ENCODE measurements around the gene THPO.

- TF ChIP-seq FOXA1 (IDR thresholded peaks at IDR 0.05) (no peak), NFRKB (IDR thresholded peaks at IDR 0.05) (no peak), SP1 (IDR thresholded peaks at IDR 0.05) (no peak), ELF4 (IDR thresholded peaks at IDR 0.05) (no peak), CTBP1 (IDR thresholded peaks at IDR 0.05; ENCODE audit: borderline replicate concordance) (no peak)
Observed at GRCh38 chr3:184354121-184354728, 23.8 kb downstream of the THPO start.
